ENCODE data around the gene LONP2.
"Not testable (repeated sequence)": the region's sequence is repeated elsewhere in the genome, so short reads cannot be mapped to it uniquely, and the experiment has no call there.

DNA sequence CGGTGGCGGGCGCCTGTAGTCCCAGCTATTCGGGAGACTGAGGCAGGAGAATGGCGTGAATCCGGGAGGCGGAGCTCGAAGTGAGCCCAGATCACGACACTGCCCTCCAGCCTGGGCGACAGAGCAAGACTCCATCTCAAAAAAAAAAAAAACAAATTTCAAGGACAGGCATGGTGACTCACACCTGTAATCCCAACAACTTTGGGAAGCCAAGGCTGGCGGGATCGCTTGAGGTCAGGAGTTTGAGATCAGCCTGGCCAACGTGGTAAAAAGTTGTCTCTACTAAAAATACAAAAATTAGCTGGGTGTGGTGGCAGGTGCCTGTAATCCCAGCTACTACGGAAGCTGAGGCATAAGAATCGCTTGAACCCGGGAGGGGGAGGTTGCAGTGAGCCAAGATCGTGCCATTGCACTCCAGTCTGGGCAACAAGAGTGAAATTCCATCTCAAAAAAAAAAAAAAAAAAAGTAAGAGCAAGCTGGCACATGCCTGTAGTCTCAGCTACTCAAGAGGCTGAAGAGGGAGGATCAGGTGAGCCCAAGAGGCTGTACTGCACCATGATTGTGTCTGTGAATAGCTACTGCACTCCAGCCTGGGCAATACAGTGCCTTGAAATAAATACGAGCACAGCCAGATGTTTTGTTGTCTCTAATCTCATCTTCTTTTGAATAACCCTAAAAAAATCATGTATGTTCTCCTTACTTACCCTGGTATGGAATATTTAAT lies 126.7 kb downstream of the LONP2 start:
- not testable (repeated sequence) for TF ChIP-seq SIN3A (IDR thresholded peaks at IDR 0.05; ENCODE audit: low read depth); POLR2A (IDR thresholded peaks at IDR 0.05; ENCODE audit: borderline replicate concordance, extremely low read depth, insufficient read depth, insufficient read length); SP1 (IDR thresholded peaks at IDR 0.05; ENCODE audit: low read depth); EZH2 (IDR thresholded peaks at IDR 0.05)
- TF ChIP-seq, protein P1, sequence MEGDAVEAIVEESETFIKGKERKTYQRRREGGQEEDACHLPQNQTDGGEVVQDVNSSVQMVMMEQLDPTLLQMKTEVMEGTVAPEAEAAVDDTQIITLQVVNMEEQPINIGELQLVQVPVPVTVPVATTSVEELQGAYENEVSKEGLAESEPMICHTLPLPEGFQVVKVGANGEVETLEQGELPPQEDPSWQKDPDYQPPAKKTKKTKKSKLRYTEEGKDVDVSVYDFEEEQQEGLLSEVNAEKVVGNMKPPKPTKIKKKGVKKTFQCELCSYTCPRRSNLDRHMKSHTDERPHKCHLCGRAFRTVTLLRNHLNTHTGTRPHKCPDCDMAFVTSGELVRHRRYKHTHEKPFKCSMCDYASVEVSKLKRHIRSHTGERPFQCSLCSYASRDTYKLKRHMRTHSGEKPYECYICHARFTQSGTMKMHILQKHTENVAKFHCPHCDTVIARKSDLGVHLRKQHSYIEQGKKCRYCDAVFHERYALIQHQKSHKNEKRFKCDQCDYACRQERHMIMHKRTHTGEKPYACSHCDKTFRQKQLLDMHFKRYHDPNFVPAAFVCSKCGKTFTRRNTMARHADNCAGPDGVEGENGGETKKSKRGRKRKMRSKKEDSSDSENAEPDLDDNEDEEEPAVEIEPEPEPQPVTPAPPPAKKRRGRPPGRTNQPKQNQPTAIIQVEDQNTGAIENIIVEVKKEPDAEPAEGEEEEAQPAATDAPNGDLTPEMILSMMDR (IDR thresholded peaks at IDR 0.05 in 2 of 3, conservative IDR thresholded peaks at IDR 0.05 in 1 of 3; ENCODE audit: borderline replicate concordance in 1 of 3, insufficient read depth in 1 of 3, low read depth in 2 of 3, low read length in 2 of 3) = not testable (repeated sequence)
- TF ChIP-seq, protein P2, sequence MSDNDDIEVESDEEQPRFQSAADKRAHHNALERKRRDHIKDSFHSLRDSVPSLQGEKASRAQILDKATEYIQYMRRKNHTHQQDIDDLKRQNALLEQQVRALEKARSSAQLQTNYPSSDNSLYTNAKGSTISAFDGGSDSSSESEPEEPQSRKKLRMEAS (IDR thresholded peaks at IDR 0.05) = not testable (repeated sequence)

Data from HCT116 (cell line).